ENCODE results near the gene PHF21A. TPM values are rescaled to one million over a fixed set of nuclear protein-coding genes. Genes with fewer than 3 reads are reported as not detected.

PHF21A gene
- total RNA-seq, 1 donor from 2014 or later: 35.9 TPM

DNA sequence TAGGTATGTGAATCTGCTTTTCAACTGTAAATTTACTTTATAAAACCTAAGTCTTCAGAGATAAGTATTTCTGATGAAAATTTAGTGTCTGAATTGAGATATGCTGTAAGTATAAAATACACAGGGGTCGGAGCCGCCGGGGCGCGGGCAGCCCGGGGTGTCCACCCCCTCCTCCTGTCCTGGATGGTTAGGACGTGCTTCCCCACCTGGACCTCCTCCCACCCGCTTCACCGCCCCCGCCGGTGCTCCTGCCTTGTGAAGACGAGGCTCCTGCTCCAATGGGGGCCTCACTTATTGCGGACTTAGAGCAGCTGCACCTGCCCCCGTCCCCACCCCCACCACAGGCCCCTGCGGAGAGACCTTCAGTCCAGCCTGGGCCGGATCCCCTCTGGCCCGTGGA, 21.3 kb upstream of the PHF21A start:
- TF ChIP-seq, protein P1, sequence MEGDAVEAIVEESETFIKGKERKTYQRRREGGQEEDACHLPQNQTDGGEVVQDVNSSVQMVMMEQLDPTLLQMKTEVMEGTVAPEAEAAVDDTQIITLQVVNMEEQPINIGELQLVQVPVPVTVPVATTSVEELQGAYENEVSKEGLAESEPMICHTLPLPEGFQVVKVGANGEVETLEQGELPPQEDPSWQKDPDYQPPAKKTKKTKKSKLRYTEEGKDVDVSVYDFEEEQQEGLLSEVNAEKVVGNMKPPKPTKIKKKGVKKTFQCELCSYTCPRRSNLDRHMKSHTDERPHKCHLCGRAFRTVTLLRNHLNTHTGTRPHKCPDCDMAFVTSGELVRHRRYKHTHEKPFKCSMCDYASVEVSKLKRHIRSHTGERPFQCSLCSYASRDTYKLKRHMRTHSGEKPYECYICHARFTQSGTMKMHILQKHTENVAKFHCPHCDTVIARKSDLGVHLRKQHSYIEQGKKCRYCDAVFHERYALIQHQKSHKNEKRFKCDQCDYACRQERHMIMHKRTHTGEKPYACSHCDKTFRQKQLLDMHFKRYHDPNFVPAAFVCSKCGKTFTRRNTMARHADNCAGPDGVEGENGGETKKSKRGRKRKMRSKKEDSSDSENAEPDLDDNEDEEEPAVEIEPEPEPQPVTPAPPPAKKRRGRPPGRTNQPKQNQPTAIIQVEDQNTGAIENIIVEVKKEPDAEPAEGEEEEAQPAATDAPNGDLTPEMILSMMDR (IDR thresholded peaks at IDR 0.05): no peak
- peaks cover 14% of the 10 kb centered on the region for H3K27me3 Mint-ChIP-seq (ENCODE audit: low read depth)

DNA sequence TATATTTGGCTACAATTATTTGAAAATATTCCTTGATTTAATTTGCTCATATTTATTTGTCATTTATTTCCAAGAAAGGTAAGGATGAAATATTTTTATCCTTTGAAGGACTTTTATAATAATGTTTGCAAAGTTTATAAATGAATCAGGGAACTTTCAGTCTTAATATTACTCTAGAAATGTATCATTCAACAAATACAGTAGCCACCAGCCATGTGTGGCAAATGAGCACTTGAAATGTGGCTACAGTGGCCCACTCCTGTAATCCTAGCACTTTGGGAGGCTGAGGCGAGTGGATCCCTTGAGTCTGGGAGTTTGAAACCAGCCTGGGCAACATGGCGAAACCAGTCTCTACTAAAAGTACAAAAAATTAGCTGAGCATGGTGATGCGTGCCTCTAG, 20.3 kb upstream of the PHF21A start:
- no peak overlapping the region for H3K4me3 Mint-ChIP-seq (ENCODE audit: unreplicated experiment)
- H3K36me3 Mint-ChIP-seq (ENCODE audit: low read depth): no peaks in the 10 kb centered on the region
- peaks cover 11% of the 10 kb centered on the region for H3K27me3 Mint-ChIP-seq (ENCODE audit: low read depth)
- H3K4me1 Mint-ChIP-seq (ENCODE audit: low read depth): no peaks in the 10 kb centered on the region
- DNase-seq (ENCODE audit: low spot score): no peak
- TF ChIP-seq, protein P1 (IDR thresholded peaks at IDR 0.05): no peak
- H3K9me3 Mint-ChIP-seq (ENCODE audit: low read depth): no peaks in the 10 kb centered on the region
- H3K27ac Mint-ChIP-seq (ENCODE audit: unreplicated experiment): no peak overlapping the region

More for the DNA sequence above, 21.3 kb upstream of the PHF21A start:
- H3K27ac Mint-ChIP-seq (ENCODE audit: unreplicated experiment): no peak overlapping the region
- H3K4me1 Mint-ChIP-seq (ENCODE audit: low read depth): no peaks in the 10 kb centered on the region
- H3K36me3 Mint-ChIP-seq (ENCODE audit: low read depth): no peaks in the 10 kb centered on the region
- no peaks in the 10 kb centered on the region for H3K9me3 Mint-ChIP-seq (ENCODE audit: low read depth)
- no peak for DNase-seq (ENCODE audit: low spot score)
- no peak overlapping the region for H3K4me3 Mint-ChIP-seq (ENCODE audit: unreplicated experiment)

DNA sequence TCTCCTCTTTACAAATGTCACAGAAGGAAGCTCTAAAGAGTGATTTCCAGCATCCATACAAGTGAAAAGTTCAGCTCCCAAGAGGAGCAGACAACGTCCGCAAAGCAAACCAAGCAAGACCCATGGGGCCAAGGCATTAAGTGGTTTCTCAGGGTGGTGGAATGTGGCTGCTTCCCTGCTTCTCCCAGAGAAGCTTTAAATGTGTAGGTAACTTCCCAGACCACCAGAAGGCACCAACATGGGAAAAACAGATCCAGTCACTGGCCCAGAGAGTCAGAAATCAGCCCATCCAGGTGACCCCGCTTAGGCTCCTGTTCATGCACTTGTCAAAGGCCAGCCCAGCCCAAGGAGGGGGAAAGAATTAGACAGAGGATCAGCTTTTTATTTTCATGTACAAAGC, 13.3 kb upstream of the PHF21A start:
- no peak overlapping the region for H3K4me3 Mint-ChIP-seq (ENCODE audit: unreplicated experiment)
- TF ChIP-seq, protein P1 (IDR thresholded peaks at IDR 0.05): peak; percentile 24
- no peak overlapping the region for H3K27ac Mint-ChIP-seq (ENCODE audit: unreplicated experiment)

DNA sequence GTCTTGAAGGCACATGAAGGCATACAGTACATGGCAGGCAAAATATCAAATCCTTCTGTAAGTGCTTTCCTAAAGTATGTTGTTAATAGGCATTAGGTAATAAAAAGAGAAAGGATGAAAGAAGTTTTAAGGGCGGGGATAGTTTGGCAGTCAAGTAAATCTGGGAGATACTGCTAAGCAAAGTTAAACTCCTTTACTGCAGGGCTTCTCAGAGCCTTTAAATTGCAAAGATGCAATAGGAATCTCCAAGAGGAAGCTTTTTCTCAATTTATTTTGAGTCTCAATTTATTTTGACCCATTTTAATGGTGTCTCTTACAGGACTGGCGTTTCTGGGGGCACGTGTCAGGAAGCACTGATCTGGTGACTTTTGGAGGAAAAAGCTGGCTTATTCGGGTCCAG, 12.8 kb upstream of the PHF21A start:
- H3K27ac Mint-ChIP-seq (ENCODE audit: unreplicated experiment): no peak overlapping the region
- H3K4me1 Mint-ChIP-seq (ENCODE audit: low read depth): peaks cover 2% of the 10 kb centered on the region
- H3K27me3 Mint-ChIP-seq (ENCODE audit: low read depth): peaks cover 14% of the 10 kb centered on the region
- DNase-seq (ENCODE audit: low spot score): no peak
- H3K9me3 Mint-ChIP-seq (ENCODE audit: low read depth): no peaks in the 10 kb centered on the region
- H3K4me3 Mint-ChIP-seq (ENCODE audit: unreplicated experiment): no peak overlapping the region
- TF ChIP-seq, protein P1 (IDR thresholded peaks at IDR 0.05): no peak
- H3K36me3 Mint-ChIP-seq (ENCODE audit: low read depth): no peaks in the 10 kb centered on the region

More for the DNA sequence above, 13.3 kb upstream of the PHF21A start:
- peaks cover 2% of the 10 kb centered on the region for H3K4me1 Mint-ChIP-seq (ENCODE audit: low read depth)
- no peaks in the 10 kb centered on the region for H3K9me3 Mint-ChIP-seq (ENCODE audit: low read depth)
- peaks cover 14% of the 10 kb centered on the region for H3K27me3 Mint-ChIP-seq (ENCODE audit: low read depth)
- H3K36me3 Mint-ChIP-seq (ENCODE audit: low read depth): no peaks in the 10 kb centered on the region
- DNase-seq (ENCODE audit: low spot score): no peak

DNA sequence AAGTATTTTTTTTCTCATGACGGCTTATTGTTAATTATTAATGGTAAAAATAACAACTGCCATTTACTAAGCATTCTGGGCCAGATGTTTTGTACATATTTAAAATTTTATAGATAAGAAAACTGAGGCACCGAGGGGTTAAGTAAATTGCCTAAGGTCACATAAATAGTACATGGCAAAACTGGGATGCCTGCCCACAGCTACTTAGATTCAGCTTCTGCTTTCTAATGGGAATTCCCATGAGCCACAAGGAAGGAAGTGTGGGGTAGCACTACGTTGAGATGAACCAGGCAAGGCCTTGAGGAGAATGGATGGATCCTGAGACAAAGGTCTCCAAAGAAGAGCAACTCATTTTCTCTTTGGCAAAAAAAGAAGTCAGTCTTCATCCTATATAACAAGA, 11.9 kb upstream of the PHF21A start:
- no peak overlapping the region for H3K27ac Mint-ChIP-seq (ENCODE audit: unreplicated experiment)
- TF ChIP-seq, protein P1 (IDR thresholded peaks at IDR 0.05): no peak
- no peak overlapping the region for H3K4me3 Mint-ChIP-seq (ENCODE audit: unreplicated experiment)
- no peaks in the 10 kb centered on the region for H3K9me3 Mint-ChIP-seq (ENCODE audit: low read depth)
- H3K27me3 Mint-ChIP-seq (ENCODE audit: low read depth): peaks cover 10% of the 10 kb centered on the region
- DNase-seq (ENCODE audit: low spot score): no peak
- no peaks in the 10 kb centered on the region for H3K36me3 Mint-ChIP-seq (ENCODE audit: low read depth)
- H3K4me1 Mint-ChIP-seq (ENCODE audit: low read depth): peaks cover 2% of the 10 kb centered on the region

Data from chondrocyte (in vitro differentiated cells).